ENCODE data around the gene UBE2V1. TPM values are rescaled to one million over a fixed set of nuclear protein-coding genes. Genes with fewer than 3 reads are reported as not detected.

Gene UBE2V1
- polyA plus RNA-seq, 1 donor, result 112 TPM

DNA sequence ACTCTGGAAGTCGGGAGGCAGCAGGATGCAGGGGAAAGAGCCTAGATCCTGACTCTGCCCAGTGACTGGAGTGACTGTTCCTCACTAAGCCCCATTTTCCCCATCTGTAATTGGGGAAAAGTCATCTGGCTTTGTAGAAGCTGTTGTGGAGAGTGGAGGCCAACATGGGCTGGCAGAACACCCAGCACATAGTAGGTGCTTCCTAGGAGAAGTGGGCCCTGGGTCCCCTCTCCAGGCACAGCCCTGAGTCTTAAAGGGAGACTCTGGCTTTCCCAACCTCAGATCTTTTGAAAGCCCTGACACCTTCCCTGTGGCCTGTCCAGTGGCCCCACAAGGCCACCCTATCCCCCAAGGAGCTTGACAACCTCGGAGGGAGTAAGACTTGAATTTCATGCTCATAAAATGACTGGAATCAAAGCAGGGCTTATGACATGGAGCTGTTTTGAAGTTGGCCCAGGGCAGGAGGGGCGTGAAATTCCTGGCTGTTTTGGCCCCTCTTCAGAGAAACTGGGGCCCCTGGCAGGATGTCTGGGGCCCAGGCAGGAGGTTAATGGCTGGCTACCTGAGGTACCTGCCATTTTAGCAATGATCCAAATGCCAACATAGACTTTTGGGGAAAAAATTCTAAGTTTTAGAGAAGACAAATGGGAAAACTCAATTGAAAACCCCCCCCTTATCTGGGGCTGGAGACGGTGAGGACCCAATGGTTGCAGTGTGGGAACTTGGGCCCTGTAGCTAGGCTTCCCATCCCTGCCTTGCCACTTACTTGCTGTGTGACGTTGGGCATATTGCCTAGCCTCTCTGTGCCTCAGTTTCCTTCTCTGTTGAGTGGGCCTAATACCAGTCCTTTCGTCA lies 51.6 kb downstream of the UBE2V1 start:
- no peak for DNase-seq

GRCh38 chr20:50058662-50059402 lies 54.1 kb downstream of the UBE2V1 start:
- no peak for DNase-seq

DNA sequence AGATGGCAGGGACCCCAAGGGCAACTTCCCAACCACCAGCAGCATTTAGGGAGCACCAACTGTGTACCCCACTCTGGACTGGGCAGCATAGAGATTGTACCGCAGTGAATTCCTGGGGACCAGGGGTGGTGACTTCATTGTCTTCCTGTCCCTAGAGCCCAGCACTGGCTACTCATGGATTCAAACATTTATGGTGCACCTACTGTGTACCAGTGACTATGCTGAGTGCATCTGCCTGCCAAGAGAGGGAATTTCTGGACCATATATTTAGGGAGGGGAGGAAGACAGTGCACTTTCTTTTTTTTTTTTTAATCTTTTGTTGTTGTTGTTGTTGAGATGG lies 55.3 kb downstream of the UBE2V1 start:
- DNase-seq, result no peak

GRCh38 chr20:50056951-50057713 lies 55.8 kb downstream of the UBE2V1 start:
- no peak for DNase-seq

- DNase-seq, result no peak
Observed at GRCh38 chr20:50056408-50056926, 56.5 kb downstream of the UBE2V1 start.

DNA sequence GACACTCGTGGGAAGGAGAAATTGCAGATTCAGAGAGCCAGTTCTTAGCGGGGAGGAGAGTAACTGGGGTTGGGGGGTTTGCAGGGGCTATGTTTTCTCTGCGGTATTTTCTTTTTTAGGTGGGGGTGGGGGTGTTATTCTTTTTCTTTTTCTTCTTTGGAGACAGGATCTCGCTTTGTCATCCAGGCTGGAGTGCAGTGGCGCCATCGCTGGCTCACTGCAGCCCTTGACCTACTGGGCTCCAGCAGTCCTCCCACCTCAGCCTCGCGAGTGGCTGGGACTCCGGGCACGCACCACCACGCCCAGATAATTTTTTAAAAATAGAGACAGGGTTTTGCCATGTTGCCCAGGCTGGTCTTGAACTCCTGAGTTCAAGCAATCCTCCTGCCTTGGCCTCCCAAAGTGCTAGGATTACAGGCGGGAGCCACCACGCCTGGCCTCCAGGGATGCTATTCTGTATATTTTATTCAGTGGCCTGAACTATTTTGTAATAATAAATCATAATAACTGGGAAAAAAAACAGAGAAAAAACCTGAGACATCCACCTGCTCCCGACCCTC lies 57.3 kb downstream of the UBE2V1 start:
- DNase-seq, result no peak

- DNase-seq, result peak; percentile 52
Observed at GRCh38 chr20:50054626-50055511, 58.1 kb downstream of the UBE2V1 start.

DNA sequence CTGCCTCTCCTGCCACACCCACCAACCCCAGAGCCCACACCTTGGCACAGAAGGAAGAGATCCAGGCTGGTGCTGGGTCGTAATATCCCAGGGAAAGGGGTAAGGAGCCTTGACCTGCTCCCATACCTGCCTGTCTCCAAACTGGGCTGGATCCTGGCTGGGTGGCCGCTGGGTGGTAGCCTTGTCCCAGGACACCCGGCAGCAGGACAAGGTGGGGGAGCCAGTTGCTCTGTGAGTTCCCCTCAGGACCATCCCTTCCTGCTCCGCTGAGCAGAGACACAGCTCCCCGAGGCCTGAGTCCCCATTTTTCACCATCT lies 58.8 kb downstream of the UBE2V1 start:
- DNase-seq, result no peak

DNA sequence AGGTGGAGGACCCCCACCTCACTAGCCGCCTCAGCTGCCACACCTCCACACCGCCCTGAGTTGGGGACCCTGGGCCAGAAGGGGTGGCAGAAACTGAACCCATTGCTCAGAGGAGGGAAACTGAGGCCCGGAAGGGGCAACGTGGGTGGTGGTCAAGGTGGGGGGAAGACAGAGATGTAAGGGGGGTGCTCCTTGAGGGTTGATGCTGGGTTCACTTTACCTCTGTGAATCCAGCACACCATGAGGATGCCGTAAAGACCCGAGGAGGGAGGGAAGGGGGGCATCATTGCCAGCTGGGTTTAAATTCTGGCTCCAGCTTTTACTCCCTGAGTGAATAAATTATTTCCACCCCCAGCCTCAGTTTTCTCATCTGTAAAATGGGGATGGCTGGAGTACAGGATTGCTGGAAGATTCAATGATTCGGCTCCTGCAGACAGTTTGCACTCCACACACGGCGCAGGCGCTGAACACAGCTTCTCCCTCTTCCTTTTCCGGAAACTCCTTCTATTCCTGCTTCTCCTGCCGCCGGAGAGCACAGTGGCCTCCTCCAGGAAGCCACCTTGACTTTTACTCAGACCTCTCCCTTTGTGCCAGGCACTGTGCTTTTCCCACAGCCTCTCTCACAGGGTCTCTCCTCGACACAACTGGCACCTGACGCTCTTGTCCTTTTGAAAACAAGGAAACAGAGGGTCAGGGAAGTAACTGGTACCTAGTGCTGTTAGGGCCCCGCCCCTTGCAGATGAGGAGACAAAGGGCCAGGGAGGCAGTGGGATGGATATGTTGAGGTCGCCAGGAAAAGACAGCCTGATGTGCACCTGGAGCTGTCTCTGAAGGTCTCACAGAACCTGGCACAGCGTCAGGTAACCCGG lies 59.4 kb downstream of the UBE2V1 start:
- no peak for DNase-seq

GRCh38 chr20:50052550-50053361 lies 60.2 kb downstream of the UBE2V1 start:
- DNase-seq, result peak; percentile 57

- DNase-seq, result no peak
Observed at GRCh38 chr20:50050660-50051308, 62.2 kb downstream of the UBE2V1 start.

GRCh38 chr20:50050214-50050613 lies 62.7 kb downstream of the UBE2V1 start:
- DNase-seq, result no peak

GRCh38 chr20:50049442-50050026 lies 63.4 kb downstream of the UBE2V1 start:
- no peak for DNase-seq

DNA sequence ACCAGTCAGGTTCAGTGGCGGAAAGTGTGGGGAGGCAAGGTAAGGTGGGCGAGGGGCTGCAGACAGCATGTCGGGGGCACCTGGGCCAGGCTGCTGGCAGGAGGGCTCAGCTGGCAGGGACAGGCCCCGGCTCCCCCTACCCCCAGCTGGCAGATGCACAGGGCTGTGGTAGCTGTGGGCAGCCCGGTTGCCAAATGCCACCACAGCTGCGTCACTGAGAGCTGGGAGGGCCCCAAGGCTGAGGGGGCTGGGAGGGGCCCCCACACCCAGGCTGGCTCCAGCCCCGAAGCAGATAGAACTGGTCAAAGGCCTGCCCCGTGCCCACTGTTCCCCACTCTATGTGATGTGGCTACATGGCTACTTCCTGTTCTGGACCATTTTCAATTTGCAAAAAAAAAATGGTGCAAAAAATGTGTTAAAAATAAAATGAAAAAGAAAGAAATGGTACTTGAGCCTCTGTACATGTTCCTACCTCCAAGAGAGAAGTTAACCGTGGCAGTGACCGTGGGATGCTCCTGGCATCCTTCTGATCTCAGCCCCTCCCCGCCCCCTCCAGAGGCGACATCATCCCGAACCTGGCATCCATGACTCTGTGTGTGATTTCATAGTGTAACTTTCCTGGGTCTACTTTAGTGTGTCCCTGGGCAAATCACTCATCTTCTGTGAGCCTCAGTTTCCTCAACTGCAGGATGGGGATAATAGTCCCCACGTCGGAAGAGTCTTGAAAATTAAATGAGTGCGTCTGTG lies 64.4 kb downstream of the UBE2V1 start:
- DNase-seq, result no peak

GRCh38 chr20:50044353-50044960 lies 68.5 kb downstream of the UBE2V1 start:
- DNase-seq, result no peak

DNA sequence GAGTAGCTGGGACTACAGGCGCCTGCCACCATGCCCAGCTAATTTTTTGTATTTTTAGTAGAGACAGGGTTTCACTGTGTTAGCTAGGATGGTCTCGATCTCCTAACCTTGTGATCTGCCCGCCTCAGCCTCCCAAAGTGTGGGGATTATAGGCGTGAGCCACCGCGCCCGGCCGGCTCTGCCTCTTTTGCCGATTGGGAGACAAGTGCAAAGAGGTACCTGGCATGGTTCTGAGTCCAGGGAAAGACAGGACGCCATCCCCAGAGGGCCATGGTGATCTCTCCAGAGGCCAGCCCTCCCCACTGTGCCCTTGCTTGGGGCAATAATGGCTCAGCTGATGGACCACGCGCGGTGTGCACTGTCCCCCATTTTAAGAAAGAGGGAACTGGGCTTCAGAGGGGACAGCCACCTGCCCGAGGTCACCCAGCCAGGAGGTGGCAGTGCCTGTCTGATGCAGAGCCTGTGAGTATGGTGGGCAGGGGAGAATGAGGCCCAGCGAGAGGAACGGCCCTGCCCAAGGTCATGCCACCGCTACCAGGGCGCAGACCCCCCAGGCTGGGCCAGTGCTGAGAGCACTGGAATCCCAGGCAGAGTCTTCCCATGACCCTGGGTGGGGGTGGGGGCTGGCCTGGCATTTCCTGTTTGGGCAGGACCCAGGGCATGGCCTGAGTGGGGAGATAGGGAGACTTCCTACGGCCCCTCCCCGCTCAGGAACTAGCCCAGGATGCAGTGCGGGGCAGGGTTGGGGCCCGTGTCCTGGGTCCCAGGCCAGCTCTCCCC lies 69.2 kb downstream of the UBE2V1 start:
- no peak for DNase-seq

Data from hindlimb muscle (tissue), 1 donor.